GM12878 (cell line): ENCODE results near the gene TMEM151A. TPM values are rescaled to one million over a fixed set of nuclear protein-coding genes. Genes with fewer than 3 reads are reported as not detected.

Source experiments
- ATAC-seq: fragments of 200-7000 bp; cut with Tn5 transposase; 3 replicates; pipeline ENCODE4 v1.9.1; 2020; ENCODE audit warnings: mild to moderate bottlenecking, moderate library complexity
- BruUV-seq: library from RNA; stranded (reverse); fragments of 400-500 nt; replicated peaks from 2 replicates; lab custom pipeline; 2021; lab: Mats Ljungman, UMichigan
- CTCF ChIA-PET: fragments of 300-600 bp; sonication (Branson Sonifier 250); formaldehyde crosslinking; extraction: SDS; loops from one replicate; lab custom pipeline; 2021; ENCODE audit warnings: inconsistent platforms; lab: Yijun Ruan, JAX
- POLR2A ChIA-PET: fragments of 350-600 bp; formaldehyde crosslinking; extraction: SDS; loops from one replicate; lab custom pipeline; 2021; ENCODE audit warnings: inconsistent platforms; lab: Charles Lee
- RAD21 ChIA-PET: fragments of 300-600 bp; sonication (Branson Sonifier 250); formaldehyde crosslinking; loops from one replicate; lab custom pipeline; 2023; ENCODE audit warnings: antibody characterized with exemption; ENCODE audit not compliant: unreplicated experiment; lab: Charles Lee
- SMC1A ChIA-PET: fragments of 300-600 bp; sonication (Branson Sonifier 250); formaldehyde crosslinking; loops from one replicate; lab custom pipeline; 2023; ENCODE audit not compliant: unreplicated experiment, uncharacterized antibody; lab: Charles Lee
- DNase-seq: peaks from one replicate; pipeline ENCODE4 v3.0.0-alpha.2; 2011; ENCODE audit warnings: low read depth, low spot score
- FAIRE-seq: peaks from 3 replicates; lab custom pipeline; 2011; peaks lifted over from hg19 to GRCh38; lab: Jason Lieb, UNC
- H2AFZ ChIP-seq: 2 replicates; pipeline ENCODE4 v1.6.0; 2011; ENCODE audit warnings: low read depth, low read length, control low read depth; ENCODE audit not compliant: control insufficient read depth
- H3K27ac ChIP-seq: 2 replicates; pipeline ENCODE4 v1.5.1; 2011; ENCODE audit warnings: control low read depth; ENCODE audit not compliant: control insufficient read depth, insufficient read depth
- H3K27me3 ChIP-seq, 2 experiments: replicated peaks in 1 of 2; 2 replicates each; pipeline versions ENCODE4 v1.6.0 to v1.6.1; 2011; ENCODE audit warnings: low read length in 1 of 2; ENCODE audit not compliant: control insufficient read depth in 2 of 2, insufficient read depth in 2 of 2
- H3K36me3 ChIP-seq, 2 experiments: 2 replicates each; pipeline ENCODE4 v1.5.1; 2011; ENCODE audit warnings: low read length in 1 of 2; ENCODE audit not compliant: control insufficient read depth in 2 of 2, insufficient read depth in 2 of 2
- H3K4me1 ChIP-seq: 2 replicates; pipeline ENCODE4 v1.6.1; 2011; ENCODE audit warnings: mild to moderate bottlenecking, low read length, moderate library complexity, mixed read lengths; ENCODE audit not compliant: control insufficient read depth, insufficient read depth
- H3K4me2 ChIP-seq: 2 replicates; pipeline ENCODE4 v1.6.0; 2011; ENCODE audit warnings: control low read depth; ENCODE audit not compliant: control insufficient read depth, insufficient read depth
- H3K4me3 ChIP-seq: fragments of 200-600 bp; sonication (generic); 2 replicates; pipeline ENCODE4 v1.5.1; 2016
- H3K79me2 ChIP-seq: 2 replicates; pipeline ENCODE4 v1.6.0; 2011; ENCODE audit warnings: low read length; ENCODE audit not compliant: control insufficient read depth, insufficient read depth
- H3K9ac ChIP-seq: 2 replicates; pipeline ENCODE4 v1.8.0; 2011; ENCODE audit warnings: low read length, control low read depth, mixed read lengths; ENCODE audit not compliant: control insufficient read depth, insufficient read depth
- H3K9me3 ChIP-seq: replicated peaks from 3 replicates; pipeline ENCODE4 v1.5.1; 2011; ENCODE audit warnings: mild to moderate bottlenecking, low read length; ENCODE audit not compliant: control insufficient read depth, insufficient read depth
- H4K20me1 ChIP-seq: 2 replicates; pipeline ENCODE4 v1.6.0; 2011; ENCODE audit not compliant: control insufficient read depth, insufficient read depth
- ATF2 ChIP-seq: IDR thresholded peaks from 2 replicates; pipeline ENCODE4 v1.6.1; 2012; ENCODE audit warnings: low read length, inconsistent platforms
- CBFB ChIP-seq: IDR thresholded peaks from 2 replicates; pipeline ENCODE4 v1.6.1; 2016; ENCODE audit warnings: antibody characterized with exemption, low read depth
- KDM1A ChIP-seq: fragments of 200-600 bp; sonication (generic); IDR thresholded peaks from 2 replicates; pipeline ENCODE4 v1.6.1; 2016; ENCODE audit warnings: borderline replicate concordance
- PAX8 ChIP-seq: fragments of 450-650 bp; IDR thresholded peaks from 2 replicates; pipeline ENCODE4 v1.6.1; 2017; ENCODE audit warnings: mild to moderate bottlenecking, moderate library complexity
- SMARCA5 ChIP-seq: fragments of 450-650 bp; IDR thresholded peaks from 2 replicates; pipeline ENCODE4 v1.6.1; 2017; ENCODE audit warnings: mild to moderate bottlenecking
- SRF ChIP-seq, 2 experiments: IDR thresholded peaks; 2 replicates each; pipeline ENCODE4 v1.6.1; 2011; ENCODE audit warnings: low read depth in 2 of 2, low read length in 2 of 2, mild to moderate bottlenecking in 1 of 2, moderate library complexity in 1 of 2
- TCF12 ChIP-seq: IDR thresholded peaks from 2 replicates; pipeline ENCODE4 v1.6.1; 2011; ENCODE audit warnings: low read depth, mild to moderate bottlenecking, low read length
- ZNF687 ChIP-seq: fragments of 450-650 bp; IDR thresholded peaks from 2 replicates; pipeline ENCODE4 v1.6.1; 2017; ENCODE audit warnings: mild to moderate bottlenecking, moderate library complexity
- WGBS: methylation state at CpG from one replicate; pipeline ENCODE4 v1.1.6; 2016; ENCODE audit warnings: low lambda C conversion rate; ENCODE audit not compliant: insufficient replicate concordance, insufficient coverage; ENCODE audit errors: missing lambda C conversion rate; 5-methylcytosine and 5-hydroxymethylcytosine counted together
- in situ Hi-C: fragments of 300-500 bp; cut with MboI; formaldehyde crosslinking; loops from 9 replicates; pipeline ENCODE4 v1.14.3; 2018; ENCODE audit warnings: mixed read lengths
- intact Hi-C: fragments of 100-400 bp; cut with micrococcal nuclease; formaldehyde crosslinking; loops from one replicate; pipeline ENCODE4 v1.14.2; 2022; ENCODE audit not compliant: unreplicated experiment
- polyA plus RNA-seq, 11 experiments: library from polyadenylated mRNA; depleted of rRNA in 4 of 11; unstranded in 6 of 11; stranded (reverse) in 5 of 11; fragments of >200 nt; fragmentation: Nextera tagmentation in 4 of 11; fragmentation: Illumina TruSeq in 1 of 11; extraction: Ambion mirVana in 4 of 11; extraction: Trizol in 1 of 11; gene quantifications; 1 replicate in 1 of 11; 2 replicates in 10 of 11; pipeline versions ENCODE4 v1.2.1 to v1.2.3, GENCODE V29; 2011 to 2016; ENCODE audit warnings: inconsistent platforms in 2 of 11, missing spikeins in 2 of 11, low read depth in 1 of 11
- total RNA-seq, 4 experiments: library from RNA; depleted of rRNA in 3 of 4; stranded (reverse); fragments of >200 nt in 3 of 4; fragmentation: Illumina TruSeq in 1 of 4; extraction: Trizol in 1 of 4; gene quantifications; 2 replicates each; pipeline versions ENCODE4 v1.2.1 to v1.2.3, GENCODE V29; 2013 to 2021

The TMEM151A gene
- total and polyA plus RNA-seq, 10 of the 15 experiments (the other 5 are each of a cell fraction or from before 2014, with no cell fraction given), result not detected

- Histone ChIP-seq H3K4me2 (no peak overlapping the region), H3K4me1 (peaks cover 21% of the 10 kb centered on the region), H3K27me3 (no peaks in the 10 kb centered on the region), H4K20me1 (no peaks in the 10 kb centered on the region), H3K36me3 (peaks cover 0 to 6% of the 10 kb centered on the region in 2 experiments; a peak in 3 of 4 replicates), H3K79me2 (no peaks in the 10 kb centered on the region), H3K9me3 (no peaks in the 10 kb centered on the region), H2AFZ (no peak overlapping the region), H3K9ac (no peak overlapping the region), H3K4me3 (no peak overlapping the region), H3K27ac (no peak overlapping the region)
- DNase-seq (no peak), ATAC-seq (no peak), FAIRE-seq (no peak)
- intact Hi-C loops (no loop called here), in situ Hi-C loops (no loop called here)
- TF ChIP-seq PAX8, result no peak
- TF ChIP-seq SRF (IDR thresholded peaks at IDR 0.05; ENCODE audit: low read depth in 2 of 2, low read length in 2 of 2), result no peak
- no peak for TF ChIP-seq CBFB
- TF ChIP-seq KDM1A, result no peak
- no peak for TF ChIP-seq ZNF687
- no peak for TF ChIP-seq ATF2
- no peak for TF ChIP-seq TCF12
- no peak for TF ChIP-seq SMARCA5
- no TSS peak for BruUV-seq
- ChIA-PET RAD21 (interaction anchor here (1.7 to 3.6 kb wide), 2 partner anchors 22 to 52 kb away, joined by 8 to 49 read pairs; no protein-coding TSS in a partner anchor), POLR2A (interaction anchor here (0.8 to 2.3 kb wide), 2 partner anchors 11 to 45 kb away, joined by 3 to 16 read pairs; partner anchors contain the start of genes BRMS1 and YIF1A), CTCF (interaction anchor here (1.3 to 5.7 kb wide), 4 partner anchors 22 to 52 kb away, joined by 3 to 96 read pairs (median 28); no protein-coding TSS in a partner anchor), SMC1A (interaction anchor here (1.6 kb wide), 1 partner anchor 52 kb away, joined by 5 read pairs; no protein-coding TSS in a partner anchor)
- 75% methylated on average over 27 of the region's 29 CpGs for WGBS
Observed at GRCh38 chr11:66333896-66334604, 42.4 kb downstream of the TMEM151A start.
